GDM1 (cell line): ENCODE measurements around the gene CCT5.
"Not testable (repeated sequence)": the region's sequence is repeated elsewhere in the genome, so short reads cannot be mapped to it uniquely, and the experiment has no call there.

Experiments used
- DNase-seq: peaks from one replicate; lab custom pipeline; 2025; lab: John Stamatoyannopoulos, UW

CCT5 gene

GRCh38 chr5:10301842-10302610, 51.9 kb downstream of the CCT5 start:
- DNase-seq, result no peak

- no peak for DNase-seq
Measured at GRCh38 chr5:10303201-10303600, 53.1 kb downstream of the CCT5 start.

- no peak for DNase-seq
Measured at GRCh38 chr5:10303699-10304170, 53.7 kb downstream of the CCT5 start.

GRCh38 chr5:10304932-10305331, 54.9 kb downstream of the CCT5 start:
- no peak for DNase-seq

- DNase-seq, result no peak
Measured at GRCh38 chr5:10306114-10306513, 56.0 kb downstream of the CCT5 start.

GRCh38 chr5:10306806-10307205, 56.7 kb downstream of the CCT5 start:
- DNase-seq, result no peak

GRCh38 chr5:10307206-10308148, 57.4 kb downstream of the CCT5 start, which contains the start of gene CMBL:
CMBL (minus strand) TSS chr5:10307902; CDS start chr5:10290762, 17,140 bp downstream.
- no peak for DNase-seq

GRCh38 chr5:10308844-10309243, 58.8 kb downstream of the CCT5 start:
- no peak for DNase-seq

GRCh38 chr5:10310066-10310779, 60.1 kb downstream of the CCT5 start:
- DNase-seq, result no peak

GRCh38 chr5:10310835-10311570, 60.9 kb downstream of the CCT5 start:
- not testable (repeated sequence) for DNase-seq

GRCh38 chr5:10311595-10312425, 61.7 kb downstream of the CCT5 start:
- no peak for DNase-seq

- no peak for DNase-seq
Measured at GRCh38 chr5:10315201-10315600, 65.1 kb downstream of the CCT5 start.
